IPS-NIHi7 (cell line): ENCODE measurements around the gene MMP14.
A peak's percentile ranks its signal among the peaks of the same experiment; 100 is the strongest.

ENCODE experiments used
- DNase-seq: peaks from one replicate; pipeline ENCODE4 v3.0.0; 2012; ENCODE audit warnings: mixed read lengths; ENCODE audit errors: extremely low spot score

Gene MMP14

DNA sequence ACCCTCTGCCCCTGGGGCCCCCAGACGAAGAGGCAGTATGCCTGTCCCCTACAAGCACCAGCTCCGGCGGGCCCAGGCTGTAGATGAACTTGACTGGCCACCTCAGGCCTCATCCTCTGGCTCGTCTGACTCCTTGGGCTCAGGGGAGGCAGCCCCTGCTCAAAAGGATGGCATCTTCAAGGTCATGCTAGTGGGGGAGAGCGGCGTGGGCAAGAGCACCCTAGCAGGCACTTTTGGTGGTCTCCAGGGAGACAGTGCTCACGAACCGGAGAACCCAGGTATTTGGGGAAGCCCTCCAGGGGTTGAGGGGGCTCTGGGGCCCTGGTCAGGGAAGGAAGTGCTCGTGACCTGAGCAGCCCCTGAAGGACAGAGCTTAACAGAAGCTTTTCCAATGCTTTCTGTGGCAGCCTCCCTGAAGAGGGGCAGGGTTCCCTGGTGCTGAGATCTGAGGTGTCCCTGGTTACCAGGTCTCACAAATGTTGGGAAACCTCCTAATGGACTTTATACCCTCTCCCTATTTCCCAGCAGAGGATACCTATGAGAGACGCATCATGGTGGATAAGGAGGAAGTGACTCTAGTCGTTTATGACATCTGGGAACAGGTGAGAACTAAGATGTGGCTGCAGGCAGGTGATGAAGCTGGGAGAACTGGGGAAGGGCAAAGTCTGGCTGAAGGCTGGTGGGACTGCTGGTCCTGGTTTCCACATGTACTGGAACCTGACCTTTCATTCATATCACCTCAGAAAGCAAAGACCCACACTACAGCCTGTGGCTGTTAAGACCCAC is 48.5 kb downstream of the MMP14 start:
- DNase-seq, result no peak

DNA sequence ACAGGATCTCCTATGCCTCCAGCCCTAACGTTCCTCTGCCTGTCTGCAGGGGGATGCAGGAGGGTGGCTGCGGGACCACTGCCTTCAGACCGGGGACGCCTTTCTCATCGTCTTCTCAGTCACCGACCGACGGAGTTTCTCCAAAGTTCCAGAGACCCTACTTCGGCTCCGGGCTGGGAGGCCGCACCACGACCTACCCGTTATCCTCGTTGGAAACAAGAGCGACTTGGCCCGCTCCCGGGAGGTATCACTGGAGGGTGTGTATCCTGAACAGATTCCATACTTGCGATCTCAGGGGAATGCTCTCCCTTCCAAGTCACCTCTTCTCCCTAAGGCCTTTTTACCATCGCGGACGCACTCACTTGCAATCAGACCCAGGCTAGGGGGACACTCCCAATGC is 49.6 kb downstream of the MMP14 start:
- no peak for DNase-seq

DNA sequence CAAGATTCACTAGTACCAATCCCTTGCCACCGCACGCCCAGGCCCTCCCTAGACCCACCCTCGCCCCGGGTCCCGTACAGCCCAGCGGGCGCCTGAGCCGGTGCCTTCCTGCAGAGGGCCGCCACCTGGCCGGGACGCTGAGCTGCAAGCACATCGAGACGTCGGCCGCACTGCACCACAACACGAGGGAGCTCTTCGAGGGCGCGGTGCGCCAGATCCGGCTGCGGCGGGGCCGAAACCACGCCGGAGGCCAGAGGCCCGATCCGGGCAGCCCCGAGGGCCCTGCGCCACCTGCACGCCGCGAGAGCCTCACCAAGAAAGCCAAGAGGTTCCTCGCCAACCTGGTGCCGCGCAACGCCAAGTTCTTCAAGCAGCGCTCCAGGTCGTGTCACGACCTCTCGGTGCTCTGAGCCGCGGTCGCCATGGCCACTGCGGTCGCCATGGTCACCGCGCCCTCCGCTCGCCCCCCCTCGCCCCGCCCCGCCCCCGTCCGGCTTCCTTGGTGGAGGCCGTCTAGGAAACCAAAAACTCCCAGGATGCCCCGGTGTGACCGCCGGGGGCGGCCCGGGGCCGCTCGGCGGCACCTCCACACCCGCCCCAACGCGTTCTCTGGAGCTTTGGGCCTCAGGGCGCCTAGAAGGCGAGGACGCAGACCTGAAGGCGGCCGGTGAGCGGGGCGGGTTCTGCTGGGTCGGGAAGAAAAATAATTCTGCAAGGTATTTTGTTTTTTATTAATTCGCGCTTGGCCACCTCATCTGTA is 50.3 kb downstream of the MMP14 start:
- peak; percentile 77 for DNase-seq

DNA sequence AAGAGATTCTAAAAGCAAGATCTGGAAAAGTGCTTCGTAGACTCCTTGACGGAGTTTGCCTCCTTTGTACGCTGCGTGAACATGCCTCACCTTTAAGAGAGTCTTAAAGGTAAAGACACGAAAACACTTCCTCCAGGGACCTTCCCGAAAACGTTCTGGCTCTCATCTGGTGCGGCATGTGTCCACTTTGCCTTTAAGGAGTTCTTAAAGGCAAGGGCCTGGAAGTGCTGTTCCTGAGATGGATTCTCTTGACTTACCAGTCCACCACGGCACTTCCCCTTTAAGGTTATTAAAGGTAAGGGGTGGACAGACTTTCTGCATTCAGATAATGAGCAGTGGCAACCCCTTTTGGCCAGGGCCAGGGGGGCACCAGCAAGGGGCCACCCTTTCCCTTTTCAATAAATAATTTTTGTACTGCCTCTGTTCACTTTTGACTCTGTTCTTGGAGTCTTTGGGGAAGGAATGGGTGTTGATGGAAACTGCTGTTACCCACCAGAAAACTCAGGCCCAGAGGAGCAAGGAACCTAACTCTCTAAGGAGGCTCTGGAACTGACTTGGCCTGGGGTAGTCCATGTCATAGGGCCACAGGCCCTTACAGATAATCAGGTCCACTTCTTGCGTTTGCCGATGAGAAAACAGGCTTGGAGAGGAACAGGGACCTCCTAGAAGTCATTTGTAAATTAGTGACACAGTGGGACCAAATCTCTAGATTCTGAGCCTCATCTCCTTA is 51.0 kb downstream of the MMP14 start:
- peak; percentile 77 for DNase-seq

GRCh38 chr14:22887990-22888378 is 51.6 kb downstream of the MMP14 start:
- DNase-seq, result no peak

DNA sequence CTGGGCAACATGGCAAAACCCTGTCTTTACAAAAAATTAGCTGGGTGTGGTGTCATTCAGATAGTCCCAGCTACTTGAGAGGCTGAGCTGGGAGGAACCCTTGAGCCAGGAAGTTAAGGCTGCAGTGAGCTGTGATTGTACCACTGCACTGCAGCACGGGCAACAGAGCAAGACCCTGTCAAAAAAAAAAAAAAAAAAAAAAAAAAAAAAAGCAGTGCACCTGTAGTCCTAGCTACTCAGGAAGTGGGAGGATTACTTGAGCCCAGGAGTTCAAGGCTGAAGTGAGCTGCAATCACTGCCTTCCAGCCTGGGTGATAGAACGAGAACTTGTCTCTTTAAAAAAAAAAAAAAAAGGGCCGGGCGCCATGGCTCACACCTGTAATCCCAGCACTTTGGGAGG is 52.3 kb downstream of the MMP14 start:
- no peak for DNase-seq

GRCh38 chr14:22890416-22890815 is 54.0 kb downstream of the MMP14 start:
- DNase-seq, result no peak

- no peak for DNase-seq
Observed at GRCh38 chr14:22892488-22892887, 56.1 kb downstream of the MMP14 start.

GRCh38 chr14:22893706-22894105 is 57.3 kb downstream of the MMP14 start:
- DNase-seq, result no peak

- no peak for DNase-seq
Observed at GRCh38 chr14:22895402-22895801, 59.0 kb downstream of the MMP14 start.

GRCh38 chr14:22896356-22896755 is 60.0 kb downstream of the MMP14 start:
- DNase-seq, result no peak

DNA sequence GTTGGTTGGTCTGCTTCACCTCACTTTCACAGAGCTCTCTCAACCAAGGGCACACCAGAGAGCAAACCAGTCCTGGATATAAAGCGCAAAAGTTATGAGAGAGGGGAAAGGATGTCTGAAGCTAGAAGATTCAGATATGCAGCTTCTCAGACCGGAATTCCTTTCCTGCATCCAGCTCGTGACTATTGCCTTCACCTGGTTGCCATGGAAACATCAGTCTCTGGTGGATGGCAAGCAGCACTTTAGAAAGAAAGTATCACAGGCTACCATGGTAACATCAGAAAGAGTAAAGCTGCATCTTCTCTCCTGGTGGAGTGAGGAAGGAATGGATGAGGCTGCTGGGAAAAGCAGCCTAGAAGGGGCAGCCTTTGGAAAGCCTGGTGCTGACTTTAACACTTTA is 60.4 kb downstream of the MMP14 start:
- no peak for DNase-seq

GRCh38 chr14:22897357-22897756 is 61.0 kb downstream of the MMP14 start:
- DNase-seq, result no peak
